Left lobe of liver (tissue), 2 donors: Measurements from ENCODE around the gene MCM3AP. TPM values are rescaled to one million over a fixed set of nuclear protein-coding genes. Genes with fewer than 3 reads are reported as not detected.
A peak's percentile ranks its signal among the peaks of the same experiment; 100 is the strongest.
"Not testable (repeated sequence)": the region's sequence is repeated elsewhere in the genome, so short reads cannot be mapped to it uniquely, and the experiment has no call there.

Experiments used
- ATAC-seq: fragments of 200-7000 bp; cut with Tn5 transposase; one replicate; pipeline ENCODE4 v1.9.1; 2020; ENCODE audit warnings: mild to moderate bottlenecking, moderate library complexity
- DNase-seq: peaks from one replicate; pipeline ENCODE4 v3.0.0-alpha.2; 2020; ENCODE audit warnings: low spot score
- total RNA-seq: library from RNA; stranded (reverse); gene quantifications from one replicate; pipeline ENCODE4 v1.2.1, GENCODE V29; 2021
- donor health status: DM: no; HTN: no; CAD: no; lungs with moderate emphysema.
- donor health status: DM: no; HTN: yes; CAD: no.

Gene MCM3AP
- total RNA-seq, 1 donor from 2014 or later, result 46.9 TPM

DNA sequence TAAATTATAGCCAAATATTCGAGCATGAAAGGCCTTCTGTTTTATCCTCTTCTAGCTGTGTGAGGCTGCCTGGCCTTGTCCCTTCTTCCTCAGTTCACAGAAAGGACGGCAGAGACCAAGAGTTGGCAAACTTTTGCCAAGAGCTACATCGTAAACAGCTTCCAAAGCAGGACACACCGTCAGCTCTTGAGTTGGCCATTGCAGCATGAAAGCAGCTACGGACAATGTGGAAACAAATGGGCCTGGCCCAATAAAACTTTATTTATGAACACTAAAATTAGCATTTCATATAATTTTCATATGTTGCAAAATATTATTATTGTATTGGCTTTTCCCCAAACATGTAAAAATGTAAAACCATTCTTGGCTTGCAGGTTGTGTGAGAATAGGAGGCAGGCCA, 27.5 kb upstream of the MCM3AP start:
- no peak for ATAC-seq
- DNase-seq, result no peak

GRCh38 chr21:46311568-46311967, 26.2 kb upstream of the MCM3AP start:
- ATAC-seq (no peak), DNase-seq (no peak)

DNA sequence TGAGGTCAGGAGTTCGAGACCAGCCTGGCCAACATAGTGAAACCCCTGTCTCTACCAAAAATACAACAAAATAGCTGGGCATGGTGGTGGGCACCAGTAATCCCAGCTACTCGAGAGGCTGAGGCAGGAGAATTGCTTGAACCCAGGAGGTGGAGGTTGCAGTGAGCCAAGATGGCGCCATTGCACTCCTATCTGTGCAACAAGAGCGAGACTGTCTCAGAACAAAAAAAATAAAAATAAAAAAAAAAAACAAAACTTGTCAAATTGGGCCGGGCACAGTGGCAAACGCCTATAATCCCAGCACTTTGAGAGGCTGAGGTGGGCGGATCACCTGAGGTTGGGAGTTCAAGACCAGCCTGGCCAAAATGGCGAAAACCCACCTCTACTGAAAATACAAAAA, 24.8 kb upstream of the MCM3AP start:
- DNase-seq, ATAC-seq: not testable (repeated sequence)

GRCh38 chr21:46308431-46308830, 23.0 kb upstream of the MCM3AP start:
- no peak for ATAC-seq
- no peak for DNase-seq

- ATAC-seq (no peak), DNase-seq (no peak)
Observed at GRCh38 chr21:46307625-46308024, 22.2 kb upstream of the MCM3AP start.

- DNase-seq (no peak), ATAC-seq (no peak)
Observed at GRCh38 chr21:46304955-46305354, 19.5 kb upstream of the MCM3AP start.

DNA sequence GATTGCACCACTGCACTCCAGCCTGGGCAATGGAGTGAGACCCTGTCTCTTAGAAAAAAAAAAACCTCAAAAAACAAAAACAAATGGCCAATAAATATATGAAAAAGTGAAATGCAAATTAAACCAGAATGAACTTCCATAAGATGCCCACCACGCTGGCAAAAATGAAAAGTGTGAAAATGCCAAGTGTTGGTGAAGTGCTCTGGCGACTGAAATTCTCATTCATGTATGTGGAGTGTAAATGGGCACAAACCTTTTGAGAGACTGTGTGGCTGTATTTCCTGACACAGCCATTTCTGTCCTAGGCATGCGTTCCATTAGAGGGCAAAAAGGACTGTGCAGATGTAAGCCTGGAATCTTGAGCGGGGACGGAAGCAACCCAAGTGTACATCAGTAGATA, 19.0 kb upstream of the MCM3AP start:
- no peak for DNase-seq
- ATAC-seq, result no peak

DNA sequence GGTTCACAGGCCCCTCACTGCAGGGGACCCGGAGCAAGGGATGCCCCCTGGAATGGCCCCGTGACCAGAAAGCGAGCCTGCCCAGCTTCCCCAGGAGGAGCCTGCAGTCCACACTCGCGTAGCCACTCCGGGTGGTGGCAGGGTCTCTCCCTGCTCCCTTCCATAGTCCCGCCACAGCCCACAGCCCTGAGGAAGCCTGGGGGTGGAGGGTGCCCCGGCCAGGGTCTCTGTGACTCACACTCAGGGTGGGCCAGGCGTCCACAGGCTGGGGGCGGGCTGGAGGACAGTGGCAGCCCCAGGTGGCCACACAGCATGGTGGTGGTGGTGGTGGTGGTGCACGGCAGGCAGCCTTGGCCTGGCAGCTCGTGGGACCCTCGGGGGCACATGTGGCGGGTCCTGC, 16.3 kb upstream of the MCM3AP start:
- ATAC-seq (no peak), DNase-seq (no peak)

DNA sequence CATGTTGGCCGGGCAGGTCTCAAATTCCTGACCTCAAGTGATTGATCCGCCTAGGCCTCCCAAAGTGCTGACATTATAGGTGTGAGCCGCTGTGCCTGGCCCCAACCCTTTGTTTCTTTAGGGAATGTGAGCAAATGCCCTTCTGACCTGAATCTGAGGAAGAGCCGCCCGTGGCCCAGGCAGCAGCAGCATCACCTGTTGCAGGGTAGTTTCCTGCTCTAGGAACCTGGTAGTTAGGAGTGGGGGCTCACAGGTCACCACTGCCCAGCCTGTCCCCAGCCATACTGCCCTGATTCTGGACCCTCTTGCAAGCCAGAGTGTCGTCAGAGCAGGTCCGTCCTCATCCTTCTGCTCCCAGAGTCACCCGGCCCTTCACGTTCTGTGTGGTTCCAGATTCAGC, 13.8 kb upstream of the MCM3AP start:
- ATAC-seq, result no peak
- no peak for DNase-seq

DNA sequence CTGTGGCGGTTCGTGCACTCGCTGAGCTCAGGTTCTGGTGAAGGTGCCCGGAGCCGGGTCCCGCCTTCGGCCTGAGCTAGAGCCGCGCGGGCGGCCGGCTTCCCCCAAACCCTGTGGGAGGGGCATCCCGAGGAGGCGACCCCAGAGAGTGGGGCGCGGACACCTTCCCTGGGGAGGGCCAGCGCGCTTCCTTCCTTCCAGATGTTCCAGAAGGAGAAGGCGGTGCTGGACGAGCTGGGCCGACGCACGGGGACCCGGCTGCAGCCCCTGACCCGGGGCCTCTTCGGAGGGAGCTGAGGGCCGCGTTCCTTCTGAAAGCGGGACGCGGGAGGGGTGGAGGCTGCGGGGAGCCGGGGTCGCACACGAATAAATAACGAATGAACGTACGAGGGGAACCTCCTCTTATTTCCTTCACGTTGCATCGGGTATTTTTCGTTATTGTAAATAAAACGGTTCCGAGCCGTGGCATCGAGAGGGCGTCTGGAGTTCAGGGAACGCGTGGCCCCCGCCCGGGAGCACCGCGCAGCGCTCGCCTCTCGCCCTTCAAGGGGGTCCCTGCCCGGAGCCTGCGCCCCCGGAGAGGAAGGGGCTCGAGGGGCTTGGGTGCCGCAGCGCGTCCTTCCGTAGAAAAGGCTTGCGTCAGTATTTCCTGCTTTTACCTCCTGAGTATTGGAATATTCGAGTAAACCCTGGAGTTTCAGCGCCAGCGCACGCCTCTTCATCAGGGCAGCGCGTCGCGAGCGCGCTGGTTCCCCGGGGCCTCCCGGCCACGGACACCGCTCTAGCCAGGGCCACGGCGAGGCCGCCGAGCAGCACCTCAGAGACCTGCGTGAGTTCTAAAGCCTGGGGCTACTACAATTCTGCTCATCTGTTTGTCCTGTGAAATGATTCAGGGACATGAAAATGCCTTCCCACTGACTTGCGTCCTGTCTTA, 12.2 kb upstream of the MCM3AP start:
- DNase-seq, result no peak

DNA sequence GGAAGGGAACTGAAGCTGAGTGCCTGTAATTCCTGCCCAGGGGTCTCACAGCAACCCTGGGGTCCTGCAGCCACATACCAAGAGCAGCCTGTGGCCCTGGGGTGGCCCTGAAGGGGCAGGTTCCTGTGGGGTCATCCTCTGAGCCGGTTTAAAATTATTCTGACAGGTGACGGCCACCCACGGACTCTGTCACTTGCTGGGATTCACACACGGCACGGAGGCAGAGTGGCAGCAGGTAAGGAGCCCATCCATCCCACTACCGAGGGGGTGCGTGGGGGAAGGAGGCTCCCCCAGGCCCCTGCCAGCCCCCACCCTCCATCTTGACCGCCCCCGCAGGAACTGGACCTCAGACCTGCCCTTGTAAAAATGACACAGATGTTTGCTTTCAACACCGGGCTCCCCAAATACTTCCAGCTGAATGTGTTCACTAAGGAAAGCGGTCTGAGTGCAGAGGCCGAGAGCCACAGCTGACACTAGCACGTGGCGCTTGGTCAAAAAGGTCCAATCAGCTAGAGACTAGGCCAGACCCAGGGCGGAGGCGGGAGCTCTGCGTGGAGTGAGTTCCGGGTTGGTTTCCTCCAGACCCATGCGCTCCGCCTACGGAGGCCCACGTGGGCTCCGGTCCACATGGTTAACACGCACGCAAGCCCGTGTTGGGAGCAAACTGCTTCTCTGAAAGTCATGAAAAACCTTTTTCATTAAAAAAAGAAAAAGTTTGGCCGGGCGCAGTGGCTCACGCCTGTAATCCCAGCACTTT, 10.8 kb upstream of the MCM3AP start:
- peak; percentile 69 for DNase-seq
- ATAC-seq, result peak; percentile 87

More for the DNA sequence above, 12.2 kb upstream of the MCM3AP start:
- peak; percentile 55 for ATAC-seq

DNA sequence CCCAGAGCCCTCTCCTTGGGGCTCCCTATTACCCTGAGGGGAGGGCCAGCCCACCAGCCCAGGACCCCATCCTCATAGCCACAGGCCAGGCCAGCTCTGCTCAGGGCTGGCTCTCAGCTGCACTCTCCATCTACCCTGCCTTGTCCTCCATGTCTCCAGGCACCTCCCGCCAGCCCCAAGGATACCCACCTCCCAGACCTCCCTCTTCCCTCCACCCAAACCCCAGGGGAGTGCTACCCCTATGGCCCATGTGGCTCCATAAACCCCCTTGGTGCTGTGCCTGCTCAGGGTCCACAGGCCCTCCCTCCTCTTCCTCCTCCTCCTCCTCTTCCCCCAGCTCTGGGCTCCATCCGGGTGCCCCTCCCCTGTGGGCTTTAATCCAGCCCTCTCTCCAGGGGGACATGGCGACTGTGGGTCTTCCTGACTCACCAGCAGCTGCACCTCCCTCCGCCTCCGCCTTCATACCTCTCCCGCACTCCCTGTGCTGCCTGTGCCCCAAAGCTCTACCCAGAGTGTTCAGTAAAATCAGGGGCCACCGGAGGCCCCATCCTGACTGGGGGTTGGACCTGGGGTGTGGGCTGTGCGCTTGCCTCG, 9.9 kb upstream of the MCM3AP start:
- ATAC-seq (no peak), DNase-seq (no peak)

DNA sequence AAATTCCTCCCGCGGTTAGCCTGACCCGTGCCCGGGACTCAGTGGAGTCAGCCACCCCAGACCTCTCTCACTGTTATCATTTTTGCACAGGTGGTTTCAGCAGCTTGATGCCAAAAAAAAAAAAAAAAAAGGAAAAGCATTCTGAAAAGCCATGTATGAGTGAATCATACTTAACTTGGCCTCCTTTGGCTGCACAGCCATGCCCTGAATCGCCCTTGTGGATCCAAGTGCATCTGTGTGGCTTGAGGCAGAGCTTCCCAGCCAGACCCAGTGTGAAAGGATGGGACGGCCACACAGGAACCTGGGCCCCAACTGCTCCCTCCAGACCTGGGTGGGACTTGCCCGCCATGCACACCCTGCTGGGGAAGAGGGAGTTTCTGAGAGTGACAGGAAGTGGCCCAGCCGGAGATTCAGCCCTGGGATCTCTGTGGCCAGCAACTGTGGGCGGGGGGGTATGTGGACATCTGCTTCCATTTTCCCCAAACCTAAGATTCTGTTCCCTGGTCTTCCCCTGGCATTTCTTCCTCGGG, 9.3 kb upstream of the MCM3AP start:
- DNase-seq (no peak), ATAC-seq (no peak)

DNA sequence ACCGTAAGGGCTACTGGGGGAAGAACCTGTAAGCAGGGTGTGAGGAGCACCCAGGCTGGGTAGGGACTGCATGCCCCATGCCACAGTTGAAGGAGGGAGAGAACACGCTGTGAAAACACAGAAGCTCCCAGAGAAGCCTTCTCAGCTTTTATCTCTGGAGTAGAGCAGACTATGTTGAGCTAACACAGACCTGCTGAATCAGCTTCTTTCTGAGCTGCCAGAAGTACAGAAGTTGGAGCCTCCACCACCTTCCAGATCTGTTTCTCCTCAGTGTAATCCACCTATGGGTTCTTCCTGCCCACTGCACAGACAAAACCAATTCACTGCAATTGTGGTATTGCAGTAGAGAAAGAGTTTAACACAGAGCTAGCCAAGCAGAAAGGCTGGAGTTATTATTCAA, 6.2 kb upstream of the MCM3AP start:
- no peak for DNase-seq
- ATAC-seq, result no peak

GRCh38 chr21:46289655-46290179, 4.3 kb upstream of the MCM3AP start:
- no peak for ATAC-seq
- DNase-seq, result no peak

DNA sequence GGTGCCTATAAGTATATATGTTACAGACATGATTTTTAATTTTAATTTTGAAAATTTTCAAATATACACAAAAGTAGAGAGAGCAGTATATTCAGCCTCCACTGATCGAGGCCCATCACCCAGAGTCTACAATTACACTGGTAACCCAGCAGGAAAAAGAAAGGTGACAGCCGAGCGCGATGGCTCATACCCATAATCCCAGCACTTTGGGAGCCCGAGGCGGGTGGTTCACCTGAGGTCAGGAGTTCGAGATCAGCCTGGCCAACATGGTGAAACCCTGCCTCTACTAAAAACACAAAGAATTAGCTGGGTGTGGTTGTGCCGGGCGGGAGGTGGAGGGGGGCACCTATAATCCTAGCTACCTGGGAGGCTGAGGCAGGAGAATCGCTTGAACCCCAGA, 2.1 kb upstream of the MCM3AP start:
- ATAC-seq, result no peak
- no peak for DNase-seq

DNA sequence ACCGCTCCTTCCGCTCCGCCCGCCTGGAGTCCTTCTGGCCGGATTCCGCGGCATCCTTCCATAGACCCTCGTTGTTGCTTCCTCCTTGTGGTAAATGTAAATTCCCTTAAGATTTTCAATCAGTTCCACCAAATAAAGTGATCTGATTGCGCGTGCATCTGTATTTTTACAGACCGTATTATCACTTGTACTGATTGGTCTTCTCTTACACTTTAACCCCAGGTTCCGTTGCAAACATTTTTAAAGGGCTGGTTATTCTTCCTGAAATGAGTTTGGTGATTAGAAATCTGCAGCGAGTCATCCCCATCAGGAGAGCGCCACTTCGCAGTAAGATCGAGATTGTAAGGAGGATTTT, 1.2 kb upstream of the MCM3AP start:
- ATAC-seq, result peak; percentile 7

DNA sequence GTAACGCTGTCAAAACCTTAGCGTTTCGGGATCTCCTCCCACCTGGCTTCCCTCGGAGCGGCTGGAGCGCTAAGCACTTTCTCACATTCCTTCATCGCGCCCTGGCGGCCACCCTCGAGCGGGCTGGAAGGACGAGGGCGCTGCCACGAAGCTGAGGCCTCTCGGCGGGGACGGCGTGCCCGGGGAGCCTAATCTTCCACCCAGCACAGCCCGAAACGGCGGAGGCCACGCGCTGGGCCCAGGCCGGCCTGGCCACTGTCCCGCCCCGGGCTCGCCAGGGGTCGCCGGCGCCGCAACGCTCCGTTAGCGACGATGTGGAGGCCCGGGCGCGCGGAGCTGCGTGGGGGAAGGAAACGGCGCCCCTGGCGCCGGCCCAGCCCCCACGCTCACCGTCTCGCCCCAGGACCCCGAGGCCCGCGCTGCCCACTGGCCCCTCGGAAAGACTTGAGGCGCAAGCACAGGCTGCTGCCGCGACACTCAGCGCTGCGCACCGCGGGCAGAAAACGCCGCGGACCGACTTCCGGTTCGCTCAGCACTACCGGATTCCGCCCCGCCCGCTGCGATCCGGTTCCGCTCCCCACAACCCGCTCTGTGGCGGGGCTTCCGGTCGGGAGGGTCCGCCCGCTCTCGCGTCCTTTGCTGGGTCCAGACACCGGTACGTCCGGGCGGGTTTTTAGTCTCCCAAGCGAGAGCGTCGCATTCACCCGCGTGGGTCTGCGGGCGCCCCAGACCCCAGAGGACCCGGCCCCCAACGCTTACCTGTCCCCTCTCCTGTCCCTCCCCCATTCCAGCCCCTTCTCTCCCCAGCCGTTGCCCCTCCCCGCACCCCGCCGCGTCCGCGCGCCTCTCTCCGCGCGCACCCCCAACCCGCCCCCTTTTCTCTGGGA, 593 bp upstream of the MCM3AP start, which contains the start of gene YBEY:
Gene YBEY, plus strand, starts transcription at position 582 of the 887 bp plus-strand sequence. CDS start 572 bp downstream, outside the sequence.
- DNase-seq (peak; percentile 90), ATAC-seq (peak; percentile 96)

More for the DNA sequence above, 1.2 kb upstream of the MCM3AP start:
- no peak for DNase-seq

- ATAC-seq (no peak), DNase-seq (no peak)
Observed at GRCh38 chr21:46284733-46285132, 678 bp downstream of the MCM3AP start.

GRCh38 chr21:46284077-46284644, 1.2 kb downstream of the MCM3AP start:
- ATAC-seq, result no peak
- no peak for DNase-seq
